Mammary epithelial cell (primary cell): Measurements from ENCODE around the gene BCR.

Experiments
- EZH2 ChIP-seq: IDR thresholded peaks from 2 replicates; pipeline ENCODE4 v1.6.1; 2012; ENCODE audit warnings: low read length, inconsistent platforms, borderline replicate concordance
- TF ChIP-seq, protein P1 (sequence below), 2 donors: IDR thresholded peaks in 1 of 2; conservative IDR thresholded peaks in 1 of 2; 2 replicates each; pipeline ENCODE4 v1.5.1; 2011 to 2012; ENCODE audit warnings: inconsistent platforms in 2 of 2, low read length in 2 of 2, mild to moderate bottlenecking in 2 of 2, control low read depth in 1 of 2, low read depth in 1 of 2; ENCODE audit not compliant: insufficient read depth in 1 of 2; ENCODE audit errors: extremely low read depth in 1 of 2

DNA sequence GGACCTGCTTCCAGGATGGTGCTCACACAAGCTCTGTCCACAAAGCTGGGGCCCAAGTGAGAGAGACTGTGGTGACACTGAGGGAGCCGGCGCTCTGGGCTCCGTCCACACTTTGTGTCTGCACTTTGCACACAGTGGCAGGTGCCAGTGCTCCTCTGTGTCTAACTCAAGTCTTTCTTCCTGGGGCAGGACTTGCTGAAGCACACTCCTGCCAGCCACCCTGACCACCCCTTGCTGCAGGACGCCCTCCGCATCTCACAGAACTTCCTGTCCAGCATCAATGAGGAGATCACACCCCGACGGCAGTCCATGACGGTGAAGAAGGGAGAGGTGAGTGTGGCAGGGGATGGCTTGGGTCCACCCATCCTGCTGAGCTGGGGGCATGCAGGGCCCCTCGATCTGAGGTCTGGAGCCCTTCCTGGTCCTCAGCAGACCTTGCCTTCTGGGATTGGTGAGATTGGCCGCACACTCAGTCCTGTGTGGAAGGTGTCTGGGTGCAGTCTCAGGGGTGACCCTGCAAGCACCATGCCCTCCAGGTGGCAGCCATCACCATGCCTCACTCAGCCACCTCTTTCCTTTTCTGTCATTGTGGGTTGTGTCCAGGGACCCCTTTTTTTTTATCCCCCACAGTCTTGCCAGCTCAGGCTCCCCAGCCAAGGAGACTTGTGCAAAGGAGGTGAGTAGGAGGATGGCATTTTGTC is 93.3 kb downstream of the BCR start:
- TF ChIP-seq, protein P1, sequence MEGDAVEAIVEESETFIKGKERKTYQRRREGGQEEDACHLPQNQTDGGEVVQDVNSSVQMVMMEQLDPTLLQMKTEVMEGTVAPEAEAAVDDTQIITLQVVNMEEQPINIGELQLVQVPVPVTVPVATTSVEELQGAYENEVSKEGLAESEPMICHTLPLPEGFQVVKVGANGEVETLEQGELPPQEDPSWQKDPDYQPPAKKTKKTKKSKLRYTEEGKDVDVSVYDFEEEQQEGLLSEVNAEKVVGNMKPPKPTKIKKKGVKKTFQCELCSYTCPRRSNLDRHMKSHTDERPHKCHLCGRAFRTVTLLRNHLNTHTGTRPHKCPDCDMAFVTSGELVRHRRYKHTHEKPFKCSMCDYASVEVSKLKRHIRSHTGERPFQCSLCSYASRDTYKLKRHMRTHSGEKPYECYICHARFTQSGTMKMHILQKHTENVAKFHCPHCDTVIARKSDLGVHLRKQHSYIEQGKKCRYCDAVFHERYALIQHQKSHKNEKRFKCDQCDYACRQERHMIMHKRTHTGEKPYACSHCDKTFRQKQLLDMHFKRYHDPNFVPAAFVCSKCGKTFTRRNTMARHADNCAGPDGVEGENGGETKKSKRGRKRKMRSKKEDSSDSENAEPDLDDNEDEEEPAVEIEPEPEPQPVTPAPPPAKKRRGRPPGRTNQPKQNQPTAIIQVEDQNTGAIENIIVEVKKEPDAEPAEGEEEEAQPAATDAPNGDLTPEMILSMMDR (conservative IDR thresholded peaks at IDR 0.05 in 1 of 2, IDR thresholded peaks at IDR 0.05 in 1 of 2; ENCODE audit: extremely low read depth in 1 of 2, insufficient read depth in 1 of 2, low read depth in 1 of 2, low read length in 2 of 2) = no peak
- TF ChIP-seq EZH2 = no peak
